Mucosa of descending colon (tissue), 3 donors: Measurements from ENCODE around the gene COL4A2. TPM values are rescaled to one million over a fixed set of nuclear protein-coding genes. Genes with fewer than 3 reads are reported as not detected.

ENCODE experiments used
- ATAC-seq: fragments of 200-7000 bp; cut with Tn5 transposase; one replicate; pipeline ENCODE4 v1.9.1; 2020; ENCODE audit warnings: mild to moderate bottlenecking, moderate library complexity
- DNase-seq, 3 donors: peaks; one replicate each; pipeline ENCODE4 v3.0.0-alpha.2; 2020
- H3K36me3 ChIP-seq: fragments of 200-600 bp; one replicate; pipeline ENCODE4 v1.8.0; 2021; ENCODE audit warnings: low read depth, mild to moderate bottlenecking
- H3K4me1 ChIP-seq: fragments of 200-600 bp; one replicate; pipeline ENCODE4 v1.8.0; 2021; ENCODE audit warnings: low read depth, mild to moderate bottlenecking
- H3K4me3 ChIP-seq: fragments of 200-600 bp; one replicate; pipeline ENCODE4 v1.8.0; 2021; ENCODE audit warnings: mild to moderate bottlenecking
- H3K9me3 ChIP-seq: fragments of 200-600 bp; one replicate; pipeline ENCODE4 v1.8.0; 2021; ENCODE audit warnings: mild to moderate bottlenecking
- CTCF ChIP-seq: fragments of 200-600 bp; IDR thresholded peaks from one replicate; pipeline ENCODE4 v1.8.0; 2022; ENCODE audit warnings: antibody characterized with exemption, mild to moderate bottlenecking
- intact Hi-C, 2 donors: fragments of 100-400 bp; cut with DNase I in 1 of 2; cut with micrococcal nuclease in 1 of 2; formaldehyde crosslinking; loops; one replicate each; pipeline versions ENCODE4 v1.11.0 to v1.11.1; 2022; cut with DNase I, micrococcal nuclease
- total RNA-seq, 3 donors: library from RNA; stranded (reverse); fragmentation: NEBNext Ultra II Directional in 2 of 3; extraction: Animal tissue kit (Norgen Biotek cat#: 25700) in 2 of 3; gene quantifications; one replicate each; pipeline versions ENCODE4 v1.2.1 to v1.2.4, GENCODE V29; 2021 to 2023
- donor health status: DM: no; HTN: no; CAD: no; lungs with moderate emphysema.
- donor health status: DM: no; HTN: no; CAD: no.
- donor health status: DM: no; HTN: yes; CAD: no.

Gene COL4A2
- total RNA-seq, 3 donors from 2014 or later, result 33.5 to 389 (median 74.2) TPM

GRCh38 chr13:110442930-110443621 is 136.0 kb downstream of the COL4A2 start:
- ATAC-seq, result peak; percentile 8
- no peaks in the 10 kb centered on the region for H3K9me3 ChIP-seq
- intact Hi-C loops, result no loop called here
- no peak for TF ChIP-seq CTCF
- no peak overlapping the region for H3K4me3 ChIP-seq
- DNase-seq, result no peak
- H3K36me3 ChIP-seq, result no peaks in the 10 kb centered on the region
- H3K4me1 ChIP-seq, result peaks cover 10% of the 10 kb centered on the region

GRCh38 chr13:110443622-110444225 is 136.6 kb downstream of the COL4A2 start:
- no peaks in the 10 kb centered on the region for H3K9me3 ChIP-seq
- H3K36me3 ChIP-seq, result no peaks in the 10 kb centered on the region
- H3K4me3 ChIP-seq, result no peak overlapping the region
- intact Hi-C loops, result no loop called here
- ATAC-seq, result no peak
- TF ChIP-seq CTCF, result no peak
- peaks cover 10% of the 10 kb centered on the region for H3K4me1 ChIP-seq
- DNase-seq, result no peak

GRCh38 chr13:110444226-110444653 is 137.2 kb downstream of the COL4A2 start:
- DNase-seq (peak in 1 of 3 donors; percentile 42), ATAC-seq (peak; percentile 8)
- intact Hi-C loops, result no loop called here
- Histone ChIP-seq H3K36me3 (no peaks in the 10 kb centered on the region), H3K4me1 (peaks cover 10% of the 10 kb centered on the region), H3K4me3 (no peak overlapping the region), H3K9me3 (no peaks in the 10 kb centered on the region)
- no peak for TF ChIP-seq CTCF

GRCh38 chr13:110445183-110445582 is 138.1 kb downstream of the COL4A2 start:
- ATAC-seq (no peak), DNase-seq (no peak)
- H3K36me3 ChIP-seq, result no peaks in the 10 kb centered on the region
- H3K4me3 ChIP-seq, result no peak overlapping the region
- no peaks in the 10 kb centered on the region for H3K9me3 ChIP-seq
- peaks cover 10% of the 10 kb centered on the region for H3K4me1 ChIP-seq
- intact Hi-C loops, result no loop called here
- TF ChIP-seq CTCF, result no peak

- DNase-seq (no peak), ATAC-seq (no peak)
- intact Hi-C loops, result no loop called here
- Histone ChIP-seq H3K9me3 (no peaks in the 10 kb centered on the region), H3K4me1 (peaks cover 7% of the 10 kb centered on the region), H3K4me3 (no peak overlapping the region), H3K36me3 (no peaks in the 10 kb centered on the region)
- TF ChIP-seq CTCF, result no peak
Measured at GRCh38 chr13:110445722-110446574, 138.9 kb downstream of the COL4A2 start.
